ENCODE measurements around the gene CFAP92.

The CFAP92 gene

GRCh38 chr3:128993461-128994172 is at the start of gene CFAP92:
Gene CFAP92, minus strand, starts transcription at chr3:128994076. Its CDS starts 772 bp downstream, at chr3:128993304.
- DNase-seq = peak; percentile 75 to 96 (median 90)
- intact Hi-C loops (cut with DNase I) = no loop called here

- DNase-seq = no peak
- intact Hi-C loops (cut with DNase I) = no loop called here
Observed at GRCh38 chr3:129040579-129041300, 46.9 kb upstream of the CFAP92 start.

GRCh38 chr3:129040039-129040336 is 46.1 kb upstream of the CFAP92 start:
- DNase-seq = no peak
- intact Hi-C loops (cut with DNase I) = no loop called here

GRCh38 chr3:129039271-129040038 is 45.6 kb upstream of the CFAP92 start:
- intact Hi-C loops (cut with DNase I) = no loop called here
- peak in 4 of 42 donors; percentile 20 to 45 (median 30) for DNase-seq

GRCh38 chr3:129038121-129038855 is 44.4 kb upstream of the CFAP92 start:
- intact Hi-C loops (cut with DNase I) = no loop called here
- DNase-seq = no peak

GRCh38 chr3:129037093-129037419 is 43.2 kb upstream of the CFAP92 start:
- intact Hi-C loops (cut with DNase I) = no loop called here
- DNase-seq = no peak

GRCh38 chr3:129036222-129037092 is 42.6 kb upstream of the CFAP92 start:
- DNase-seq = no peak
- intact Hi-C loops (cut with DNase I) = no loop called here

- intact Hi-C loops (cut with DNase I) = no loop called here
- no peak for DNase-seq
Observed at GRCh38 chr3:129035360-129036221, 41.7 kb upstream of the CFAP92 start.

GRCh38 chr3:129034642-129035041 is 40.8 kb upstream of the CFAP92 start:
- no peak for DNase-seq
- intact Hi-C loops (cut with DNase I) = no loop called here

GRCh38 chr3:129033633-129034321 is 39.9 kb upstream of the CFAP92 start:
- DNase-seq = no peak
- intact Hi-C loops (cut with DNase I) = no loop called here

GRCh38 chr3:129033151-129033550 is 39.3 kb upstream of the CFAP92 start:
- intact Hi-C loops (cut with DNase I) = no loop called here
- DNase-seq = no peak

GRCh38 chr3:129032716-129033115 is 38.8 kb upstream of the CFAP92 start:
- intact Hi-C loops (cut with DNase I) = no loop called here
- no peak for DNase-seq

GRCh38 chr3:129031476-129032215 is 37.8 kb upstream of the CFAP92 start:
- DNase-seq = no peak
- intact Hi-C loops (cut with DNase I) = no loop called here

GRCh38 chr3:129030611-129031010 is 36.7 kb upstream of the CFAP92 start:
- intact Hi-C loops (cut with DNase I) = no loop called here
- DNase-seq = no peak

GRCh38 chr3:129028866-129029265 is 35.0 kb upstream of the CFAP92 start:
- DNase-seq = no peak
- intact Hi-C loops (cut with DNase I) = no loop called here

- DNase-seq = no peak
- intact Hi-C loops (cut with DNase I) = no loop called here
Observed at GRCh38 chr3:129027544-129027880, 33.6 kb upstream of the CFAP92 start.
